Putamen (tissue), 1 donor: Measurements from ENCODE around the gene CNTROB.

Experiments used
- DNase-seq: peaks from one replicate; pipeline ENCODE4 v3.0.0-alpha.2; 2016; ENCODE audit warnings: low spot score

Gene CNTROB

GRCh38 chr17:7910281-7910680 lies 21.7 kb upstream of the CNTROB start:
- no peak for DNase-seq

GRCh38 chr17:7910711-7911110 lies 21.3 kb upstream of the CNTROB start:
- DNase-seq: no peak

- no peak for DNase-seq
Measured at GRCh38 chr17:7911116-7911515, 20.9 kb upstream of the CNTROB start.

GRCh38 chr17:7912927-7913524 lies 19.0 kb upstream of the CNTROB start:
- peak; percentile 54 for DNase-seq

GRCh38 chr17:7915179-7915610 lies 16.8 kb upstream of the CNTROB start:
- DNase-seq: no peak

DNA sequence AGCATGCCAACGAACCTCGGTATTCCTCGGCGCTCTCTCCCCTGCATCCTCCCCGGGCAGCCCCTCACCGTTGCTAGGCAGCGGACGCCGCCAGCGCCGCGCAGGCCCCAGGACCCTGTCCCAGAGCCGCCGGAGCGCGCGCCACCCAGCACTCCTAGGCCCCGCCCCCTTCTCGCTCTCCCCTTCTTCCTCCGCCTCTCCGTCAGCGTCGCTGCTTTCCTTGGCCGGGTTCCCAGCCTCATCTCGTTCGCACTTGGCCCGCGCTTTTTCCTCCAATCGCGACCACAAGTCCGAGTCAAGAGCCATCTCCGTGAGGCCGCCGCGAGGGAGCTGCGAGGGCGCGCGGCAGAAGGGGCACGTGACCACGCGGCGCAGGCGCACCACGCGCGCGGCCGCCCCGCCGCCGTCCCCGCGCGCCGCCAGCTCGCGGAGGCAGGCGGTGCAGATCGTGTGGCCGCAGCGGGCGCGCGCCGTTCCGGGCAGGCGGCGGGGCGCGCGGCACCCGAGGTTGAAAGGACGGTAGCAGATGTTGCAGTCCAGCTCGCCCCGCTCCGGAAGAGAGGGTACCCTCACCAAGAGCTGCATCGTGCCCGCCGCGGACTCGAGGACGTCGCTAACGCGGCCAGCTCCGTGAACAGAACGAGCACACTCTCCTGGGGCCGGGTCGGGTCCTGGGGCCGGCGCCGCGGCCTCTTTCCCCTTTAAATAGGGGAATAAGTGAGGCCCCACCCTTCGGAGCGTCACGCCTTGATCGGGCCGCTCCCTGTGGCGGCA lies 16.2 kb upstream of the CNTROB start, which contains the start of gene RNF227:
RNF227 (minus strand) TSS at position 679 of the 774 bp plus-strand sequence; CDS start at position 585, 94 bp downstream.
- DNase-seq: peak; percentile 86

DNA sequence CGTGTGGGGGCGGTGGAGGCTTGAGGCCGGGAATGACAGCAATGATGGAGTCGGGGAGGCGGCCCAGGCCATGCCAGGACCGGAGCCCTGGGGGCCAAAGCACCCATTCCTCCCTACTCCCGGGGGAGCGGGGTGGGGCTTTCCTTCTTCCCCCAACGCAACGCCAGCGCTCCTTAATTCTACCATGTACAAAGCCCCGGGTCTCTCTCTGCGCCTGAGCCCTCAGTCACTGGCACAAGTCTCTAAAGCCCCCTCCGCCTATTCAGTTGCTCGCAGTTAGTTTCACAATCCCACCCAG lies 15.7 kb upstream of the CNTROB start:
- DNase-seq: no peak

DNA sequence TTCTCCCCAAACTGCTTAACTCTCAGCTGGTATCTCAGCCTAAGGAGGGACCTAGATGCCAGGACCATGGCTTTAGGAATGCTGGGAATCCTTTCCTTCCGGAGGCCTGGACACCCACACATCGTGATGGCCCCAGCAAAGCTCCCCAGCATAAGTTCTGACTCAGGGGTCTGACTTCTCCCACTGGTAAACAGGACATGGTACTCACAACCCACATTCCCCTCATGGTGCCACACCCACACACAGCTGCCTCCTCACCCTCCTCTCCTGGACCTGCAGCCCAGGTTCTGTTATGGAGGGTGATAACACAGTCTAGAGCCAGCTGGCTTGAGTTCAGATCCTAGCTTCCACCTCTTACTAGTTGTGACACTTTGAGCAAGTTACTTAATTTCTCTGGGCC lies 15.2 kb upstream of the CNTROB start:
- no peak for DNase-seq

DNA sequence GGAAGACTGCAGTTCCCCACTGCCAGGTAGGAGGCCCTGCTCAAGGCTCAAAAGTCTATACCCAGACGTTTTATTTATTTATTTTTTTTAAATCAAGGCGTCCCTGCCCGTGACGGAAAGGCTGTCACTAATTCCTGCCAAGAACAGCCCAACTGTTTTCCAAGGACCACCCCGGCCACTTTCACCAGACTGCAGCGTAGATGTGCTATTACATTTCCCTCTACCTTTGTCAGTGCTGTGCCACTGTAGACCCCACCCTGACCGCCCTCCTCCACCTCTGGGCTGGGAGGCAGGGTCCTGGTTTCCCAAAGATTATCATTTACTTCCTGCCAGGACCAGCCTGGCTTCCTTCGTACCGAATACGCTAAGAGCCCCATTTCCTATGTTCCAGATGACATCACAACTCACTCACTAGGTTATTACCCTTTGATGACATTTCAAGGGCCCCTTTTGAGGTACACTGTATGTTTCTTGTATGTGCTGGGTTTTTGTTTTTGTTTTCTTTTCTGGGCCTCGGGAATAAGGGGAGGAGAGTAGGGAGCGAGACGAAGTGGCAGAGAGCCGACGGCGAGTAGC lies 9.6 kb upstream of the CNTROB start:
- DNase-seq: no peak

- DNase-seq: peak; percentile 69
Measured at GRCh38 chr17:7922845-7923628, 9.0 kb upstream of the CNTROB start.

- DNase-seq: no peak
Measured at GRCh38 chr17:7927596-7927995, 4.4 kb upstream of the CNTROB start.

GRCh38 chr17:7929158-7930023 lies 2.6 kb upstream of the CNTROB start, which contains the start of gene KCNAB3:
Gene KCNAB3, minus strand, starts transcription at chr17:7929856. Its CDS starts 421 bp downstream, at chr17:7929435.
- DNase-seq: peak; percentile 74

DNA sequence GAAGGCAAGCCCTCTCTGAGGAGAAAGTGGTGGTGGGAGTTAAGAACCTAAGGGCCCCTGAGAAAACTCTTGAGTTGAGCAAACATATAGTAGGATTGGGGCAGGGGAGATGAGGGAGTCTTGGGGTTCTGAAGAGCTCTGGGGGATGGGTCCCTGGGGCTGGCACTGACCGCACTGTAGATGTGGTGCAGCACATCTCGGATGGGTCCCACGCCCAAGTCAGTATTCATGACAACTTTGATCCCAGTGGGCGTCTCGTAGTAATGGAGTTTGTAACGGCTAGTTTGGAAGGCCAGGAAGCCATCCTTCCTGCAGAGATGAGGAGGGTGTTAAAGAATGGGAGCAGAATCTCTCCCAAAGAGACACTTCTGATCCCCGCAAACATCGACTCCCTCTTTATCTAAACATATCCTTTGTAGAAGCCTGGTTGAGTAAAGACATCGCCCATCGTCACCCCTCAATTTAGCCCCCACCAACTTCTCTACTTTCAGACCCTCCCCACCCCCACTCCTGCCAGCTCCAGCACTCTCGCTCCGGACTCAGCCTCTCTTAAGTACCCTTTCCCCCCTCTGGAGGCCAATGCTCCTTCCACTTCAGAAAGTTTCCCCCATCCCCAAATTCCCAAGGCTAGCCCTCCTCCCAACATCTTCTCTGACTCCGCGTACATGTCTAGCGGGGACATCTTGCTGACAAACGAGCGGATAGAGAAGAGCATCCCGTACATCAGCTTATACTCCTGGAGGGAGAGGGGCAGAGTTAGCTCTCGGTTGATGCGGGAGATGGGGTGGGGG lies 970 bp upstream of the CNTROB start:
- DNase-seq: no peak

- DNase-seq: no peak
Measured at GRCh38 chr17:7932483-7932891, 481 bp downstream of the CNTROB start.

GRCh38 chr17:7932949-7933348 lies 943 bp downstream of the CNTROB start:
- DNase-seq: no peak

DNA sequence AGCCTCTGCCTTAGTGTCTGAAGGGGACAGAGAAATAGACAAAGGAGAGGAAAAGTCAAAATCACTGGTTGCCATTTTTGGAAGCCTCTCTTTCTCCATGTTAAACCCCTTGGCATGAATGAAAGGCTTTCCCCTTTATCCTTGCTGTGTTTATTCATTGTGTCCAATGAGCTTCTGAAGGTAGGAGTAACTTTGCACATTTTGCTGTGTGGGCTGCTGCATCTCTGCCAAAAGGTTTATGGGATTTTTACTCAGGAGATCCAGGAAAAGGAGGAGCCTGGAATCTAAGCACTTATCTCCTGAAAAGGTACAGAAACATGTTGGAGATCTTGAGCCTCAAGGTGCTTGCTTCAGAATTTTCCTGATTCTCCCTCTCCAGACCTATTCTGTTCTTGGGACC lies 3.9 kb downstream of the CNTROB start:
- no peak for DNase-seq

GRCh38 chr17:7940034-7940433 lies 8.0 kb downstream of the CNTROB start:
- no peak for DNase-seq

DNA sequence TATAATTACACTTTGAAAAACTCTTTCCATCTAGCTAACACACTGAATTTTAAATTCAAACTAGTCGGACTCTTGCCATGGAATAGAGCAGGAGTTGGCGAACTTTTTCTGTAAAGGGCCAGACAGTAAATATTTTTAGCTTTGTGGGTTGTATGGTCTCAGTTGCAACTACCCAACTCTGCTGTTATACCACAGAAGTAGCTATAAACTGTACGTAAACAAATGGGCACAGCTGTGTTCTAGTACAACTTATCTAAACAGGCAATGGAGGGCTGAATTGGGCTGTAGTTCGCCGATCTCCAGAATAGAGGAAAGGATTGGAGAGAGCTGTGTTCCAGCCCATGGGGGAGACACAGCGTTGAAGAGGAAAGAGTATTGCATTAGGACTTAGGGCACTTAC lies 8.7 kb downstream of the CNTROB start:
- DNase-seq: no peak

GRCh38 chr17:7943291-7943690 lies 11.3 kb downstream of the CNTROB start:
- no peak for DNase-seq

- no peak for DNase-seq
Measured at GRCh38 chr17:7944326-7944725, 12.3 kb downstream of the CNTROB start.

DNA sequence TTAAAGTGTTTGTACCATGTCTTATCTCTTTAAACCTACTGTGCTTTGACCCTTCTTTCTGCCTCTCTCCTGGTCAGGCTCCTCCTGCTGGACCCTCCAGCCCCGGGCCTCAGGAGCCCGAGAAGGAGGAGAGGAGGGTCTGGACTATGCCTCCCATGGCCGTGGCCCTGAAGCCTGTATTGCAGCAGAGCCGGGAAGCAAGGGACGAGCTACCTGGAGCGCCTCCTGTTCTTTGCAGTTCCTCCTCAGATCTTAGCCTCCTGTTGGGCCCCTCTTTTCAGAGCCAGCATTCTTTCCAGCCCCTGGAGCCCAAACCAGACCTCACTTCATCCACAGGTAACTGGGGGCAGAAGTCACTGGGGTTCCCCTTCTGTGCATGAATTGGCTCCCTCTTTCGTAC lies 13.6 kb downstream of the CNTROB start:
- no peak for DNase-seq
